ENCODE data around the gene CCM2. TPM values are rescaled to one million over a fixed set of nuclear protein-coding genes. Genes with fewer than 3 reads are reported as not detected.

CCM2 gene
- total RNA-seq, 4 donors from 2014 or later, result 35.8 to 62.0 (median 51.9) TPM

DNA sequence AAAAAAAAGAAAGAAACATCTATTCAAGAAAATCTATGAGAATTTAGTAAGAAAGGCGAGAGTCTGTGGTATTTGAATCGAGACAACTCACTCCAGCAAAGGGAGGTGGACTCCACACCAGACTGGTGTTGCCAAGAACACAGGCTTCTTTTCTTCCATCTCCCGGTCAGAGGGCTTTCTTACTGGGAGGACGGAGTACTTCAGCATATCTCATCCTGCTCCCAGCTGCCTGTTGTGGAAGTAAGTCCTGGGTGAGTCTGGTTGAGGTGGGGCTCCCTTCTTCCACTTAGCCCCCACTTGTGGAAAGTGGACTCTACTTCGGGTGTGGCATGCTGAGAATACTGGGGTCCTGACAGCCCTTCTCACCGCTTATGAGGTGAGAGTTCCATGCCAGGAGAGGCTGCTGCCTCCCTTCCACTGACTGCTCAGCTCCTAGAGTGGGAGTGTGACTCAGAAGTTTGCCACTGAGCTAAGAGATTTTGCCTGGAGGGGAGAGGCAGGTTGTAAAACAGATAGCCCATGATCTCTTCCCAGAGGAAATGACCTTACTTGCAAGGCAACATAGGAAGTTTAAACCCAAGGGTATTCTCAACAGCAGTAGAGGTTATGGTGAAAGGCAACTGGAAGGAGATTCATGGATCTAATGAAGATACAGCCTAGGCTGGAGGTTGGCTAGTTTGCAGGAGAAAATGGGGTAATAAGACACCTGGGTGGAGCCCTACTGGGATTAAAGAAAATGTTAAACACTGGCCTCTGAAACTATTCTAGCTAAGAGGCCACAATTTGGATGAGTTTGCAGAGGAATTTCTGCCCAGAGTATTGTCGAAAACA lies 92.3 kb downstream of the CCM2 start:
- WGBS, 2 donors (ENCODE audit: low coverage in 1 of 2), result 44 to 54% methylated on average over 4 to 5 of the region's 7 CpGs
- ATAC-seq, result no peak
- Histone ChIP-seq H3K27me3 (no peaks in the 10 kb centered on the region), H3K4me1 (peaks cover 0 to 25% (median 3%) of the 10 kb centered on the region in 3 donors), H3K36me3 (no peaks in the 10 kb centered on the region), H3K4me3 (no peak overlapping the region), H3K9me3 (peaks cover 0 to 8% (median 0%) of the 10 kb centered on the region in 3 donors), H3K27ac (no peak overlapping the region)
- TF ChIP-seq, protein P1, sequence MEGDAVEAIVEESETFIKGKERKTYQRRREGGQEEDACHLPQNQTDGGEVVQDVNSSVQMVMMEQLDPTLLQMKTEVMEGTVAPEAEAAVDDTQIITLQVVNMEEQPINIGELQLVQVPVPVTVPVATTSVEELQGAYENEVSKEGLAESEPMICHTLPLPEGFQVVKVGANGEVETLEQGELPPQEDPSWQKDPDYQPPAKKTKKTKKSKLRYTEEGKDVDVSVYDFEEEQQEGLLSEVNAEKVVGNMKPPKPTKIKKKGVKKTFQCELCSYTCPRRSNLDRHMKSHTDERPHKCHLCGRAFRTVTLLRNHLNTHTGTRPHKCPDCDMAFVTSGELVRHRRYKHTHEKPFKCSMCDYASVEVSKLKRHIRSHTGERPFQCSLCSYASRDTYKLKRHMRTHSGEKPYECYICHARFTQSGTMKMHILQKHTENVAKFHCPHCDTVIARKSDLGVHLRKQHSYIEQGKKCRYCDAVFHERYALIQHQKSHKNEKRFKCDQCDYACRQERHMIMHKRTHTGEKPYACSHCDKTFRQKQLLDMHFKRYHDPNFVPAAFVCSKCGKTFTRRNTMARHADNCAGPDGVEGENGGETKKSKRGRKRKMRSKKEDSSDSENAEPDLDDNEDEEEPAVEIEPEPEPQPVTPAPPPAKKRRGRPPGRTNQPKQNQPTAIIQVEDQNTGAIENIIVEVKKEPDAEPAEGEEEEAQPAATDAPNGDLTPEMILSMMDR (IDR thresholded peaks at IDR 0.05), result no peak
- TF ChIP-seq POLR2AphosphoS5 (IDR thresholded peaks at IDR 0.05) (no peak), POLR2A (IDR thresholded peaks at IDR 0.05) (no peak), EP300 (IDR thresholded peaks at IDR 0.05) (no peak)

DNA sequence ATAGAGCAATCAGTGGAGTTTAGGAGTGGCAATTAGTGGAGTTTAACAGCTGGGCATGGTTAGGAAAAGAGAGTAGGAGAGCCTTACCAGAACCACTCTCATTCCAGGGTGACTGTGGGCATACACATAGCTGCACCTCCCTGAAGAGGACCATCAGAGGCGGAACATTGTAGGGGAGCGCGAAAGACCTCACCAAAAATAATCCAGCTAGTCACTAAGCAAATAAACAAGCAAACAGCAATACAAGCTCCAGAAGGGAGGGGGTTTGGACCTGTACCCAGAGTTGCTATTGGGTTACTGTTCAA lies 92.9 kb downstream of the CCM2 start:
- TF ChIP-seq POLR2AphosphoS5 (IDR thresholded peaks at IDR 0.05), result no peak
- TF ChIP-seq EP300 (IDR thresholded peaks at IDR 0.05), result no peak
- TF ChIP-seq, protein P1 (IDR thresholded peaks at IDR 0.05), result no peak
- TF ChIP-seq POLR2A (IDR thresholded peaks at IDR 0.05), result no peak
- no peak overlapping the region for H3K27ac ChIP-seq
- ATAC-seq, result no peak
- H3K36me3 ChIP-seq, result no peaks in the 10 kb centered on the region
- H3K4me1 ChIP-seq, result peaks cover 0 to 19% (median 3%) of the 10 kb centered on the region in 3 donors
- peaks cover 0 to 8% (median 0%) of the 10 kb centered on the region in 3 donors for H3K9me3 ChIP-seq
- no peaks in the 10 kb centered on the region for H3K27me3 ChIP-seq
- H3K4me3 ChIP-seq, result no peak overlapping the region
- WGBS, 2 donors (ENCODE audit: low coverage in 1 of 2), result 66 to 67% methylated on average over 2 to 3 of the region's 3 CpGs

- 62% methylated on average over 3 of the region's 10 CpGs; no CpG with 5 or more reads in 1 of the 2 donors for WGBS, 2 donors (ENCODE audit: low coverage in 1 of 2)
- H3K4me1 ChIP-seq, result no peaks in the 10 kb centered on the region
- no peak for ATAC-seq
- TF ChIP-seq POLR2AphosphoS5 (IDR thresholded peaks at IDR 0.05) (no peak), EP300 (IDR thresholded peaks at IDR 0.05) (no peak), POLR2A (IDR thresholded peaks at IDR 0.05) (no peak)
- TF ChIP-seq, protein P1 (IDR thresholded peaks at IDR 0.05), result no peak
- peaks cover 0 to 5% (median 0%) of the 10 kb centered on the region in 3 donors for H3K9me3 ChIP-seq
- H3K4me3 ChIP-seq, result no peak overlapping the region
- no peaks in the 10 kb centered on the region for H3K27me3 ChIP-seq
- peaks cover 0 to 62% of the 10 kb centered on the region in 2 donors for H3K36me3 ChIP-seq
- H3K27ac ChIP-seq, result no peak overlapping the region
Observed at GRCh38 chr7:45098983-45099839, 99.2 kb downstream of the CCM2 start.

DNA sequence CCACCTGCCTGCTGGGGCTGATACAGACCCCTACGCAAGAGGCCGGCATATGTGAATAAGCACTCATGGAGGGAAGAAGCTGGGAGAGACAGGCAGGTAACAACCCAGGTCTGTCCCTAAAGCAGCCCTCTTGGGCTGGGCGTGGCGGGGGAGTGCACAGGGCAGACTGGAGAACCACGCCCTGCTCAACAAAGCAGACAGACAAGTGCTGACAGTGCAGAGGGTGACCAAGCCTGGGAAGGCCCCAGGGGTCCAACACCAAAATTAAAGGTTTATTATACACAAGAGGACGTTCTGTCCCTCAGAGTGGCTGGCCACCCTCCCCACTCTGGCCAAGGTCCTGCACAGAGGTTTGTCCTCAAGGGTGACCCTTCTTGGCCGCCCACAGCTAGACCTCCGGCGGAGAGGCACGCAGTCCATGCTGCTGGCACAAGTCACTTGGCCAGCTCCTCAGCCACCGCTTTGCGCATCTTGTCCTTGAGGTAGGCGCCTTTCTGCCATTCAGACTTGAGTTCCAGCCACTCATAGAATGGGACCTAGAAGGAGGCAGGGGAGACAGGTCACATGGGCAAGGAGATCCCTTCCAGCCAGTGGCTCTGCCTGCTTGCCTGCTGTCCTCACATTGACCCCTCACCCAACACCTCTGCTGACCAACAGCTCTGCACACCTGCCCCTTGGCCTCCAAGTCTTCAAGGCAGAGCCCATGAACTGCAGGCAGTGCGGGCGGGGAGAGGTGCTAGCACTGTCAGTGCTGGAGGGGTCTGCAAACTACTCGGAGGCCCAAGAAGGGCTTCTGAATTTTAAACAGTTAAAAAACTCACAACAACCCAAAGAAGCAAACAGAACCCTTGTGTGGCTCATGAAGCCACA lies 100.1 kb downstream of the CCM2 start:
- H3K27ac ChIP-seq, result no peak overlapping the region
- no CpG with 5 or more reads among the region's 16 CpGs for WGBS, 2 donors (ENCODE audit: low coverage in 1 of 2)
- no peaks in the 10 kb centered on the region for H3K4me1 ChIP-seq
- no peak for ATAC-seq
- H3K9me3 ChIP-seq, result no peaks in the 10 kb centered on the region
- H3K4me3 ChIP-seq, result no peak overlapping the region
- TF ChIP-seq EP300 (IDR thresholded peaks at IDR 0.05) (no peak), POLR2A (IDR thresholded peaks at IDR 0.05) (no peak), POLR2AphosphoS5 (IDR thresholded peaks at IDR 0.05) (no peak)
- TF ChIP-seq, protein P1 (IDR thresholded peaks at IDR 0.05), result no peak
- H3K36me3 ChIP-seq, result peaks cover 2 to 71% of the 10 kb centered on the region in 2 donors
- H3K27me3 ChIP-seq, result no peaks in the 10 kb centered on the region
